ENCODE measurements around the gene HNF1A. TPM values are rescaled to one million over a fixed set of nuclear protein-coding genes. Genes with fewer than 3 reads are reported as not detected.
"Not testable (repeated sequence)": the region's sequence is repeated elsewhere in the genome, so short reads cannot be mapped to it uniquely, and the experiment has no call there.

Gene HNF1A
- total RNA-seq, 1 experiment from 2014 or later = 8.4 TPM

- TF ChIP-seq, protein P1, sequence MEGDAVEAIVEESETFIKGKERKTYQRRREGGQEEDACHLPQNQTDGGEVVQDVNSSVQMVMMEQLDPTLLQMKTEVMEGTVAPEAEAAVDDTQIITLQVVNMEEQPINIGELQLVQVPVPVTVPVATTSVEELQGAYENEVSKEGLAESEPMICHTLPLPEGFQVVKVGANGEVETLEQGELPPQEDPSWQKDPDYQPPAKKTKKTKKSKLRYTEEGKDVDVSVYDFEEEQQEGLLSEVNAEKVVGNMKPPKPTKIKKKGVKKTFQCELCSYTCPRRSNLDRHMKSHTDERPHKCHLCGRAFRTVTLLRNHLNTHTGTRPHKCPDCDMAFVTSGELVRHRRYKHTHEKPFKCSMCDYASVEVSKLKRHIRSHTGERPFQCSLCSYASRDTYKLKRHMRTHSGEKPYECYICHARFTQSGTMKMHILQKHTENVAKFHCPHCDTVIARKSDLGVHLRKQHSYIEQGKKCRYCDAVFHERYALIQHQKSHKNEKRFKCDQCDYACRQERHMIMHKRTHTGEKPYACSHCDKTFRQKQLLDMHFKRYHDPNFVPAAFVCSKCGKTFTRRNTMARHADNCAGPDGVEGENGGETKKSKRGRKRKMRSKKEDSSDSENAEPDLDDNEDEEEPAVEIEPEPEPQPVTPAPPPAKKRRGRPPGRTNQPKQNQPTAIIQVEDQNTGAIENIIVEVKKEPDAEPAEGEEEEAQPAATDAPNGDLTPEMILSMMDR (IDR thresholded peaks at IDR 0.05; ENCODE audit: unreplicated experiment) = no peak
- H3K4me3 Mint-ChIP-seq (ENCODE audit: low read depth, unreplicated experiment) = no peak overlapping the region
- peaks cover 31% of the 10 kb centered on the region for H3K27me3 Mint-ChIP-seq (ENCODE audit: unreplicated experiment)
- H3K9me3 Mint-ChIP-seq (ENCODE audit: low read depth, unreplicated experiment) = no peaks in the 10 kb centered on the region
- no TSS peak for BruUV-seq (replicated peaks)
- CTCF ChIA-PET = interaction anchor here (1.7 kb wide), 1 partner anchor 68 kb away, joined by 14 read pairs; no protein-coding TSS in a partner anchor
- H3K27ac Mint-ChIP-seq (ENCODE audit: unreplicated experiment) = no peak overlapping the region
- H3K36me3 Mint-ChIP-seq (ENCODE audit: insufficient read depth, unreplicated experiment) = peaks cover 4% of the 10 kb centered on the region
- DNase-seq = no peak
- H3K4me1 Mint-ChIP-seq (ENCODE audit: low read depth, unreplicated experiment) = peaks cover 8% of the 10 kb centered on the region
- intact Hi-C loops (cut with micrococcal nuclease; ENCODE audit: unreplicated experiment) = no loop called here
Measured at GRCh38 chr12:120941412-120941811, 36.9 kb upstream of the HNF1A start.

DNA sequence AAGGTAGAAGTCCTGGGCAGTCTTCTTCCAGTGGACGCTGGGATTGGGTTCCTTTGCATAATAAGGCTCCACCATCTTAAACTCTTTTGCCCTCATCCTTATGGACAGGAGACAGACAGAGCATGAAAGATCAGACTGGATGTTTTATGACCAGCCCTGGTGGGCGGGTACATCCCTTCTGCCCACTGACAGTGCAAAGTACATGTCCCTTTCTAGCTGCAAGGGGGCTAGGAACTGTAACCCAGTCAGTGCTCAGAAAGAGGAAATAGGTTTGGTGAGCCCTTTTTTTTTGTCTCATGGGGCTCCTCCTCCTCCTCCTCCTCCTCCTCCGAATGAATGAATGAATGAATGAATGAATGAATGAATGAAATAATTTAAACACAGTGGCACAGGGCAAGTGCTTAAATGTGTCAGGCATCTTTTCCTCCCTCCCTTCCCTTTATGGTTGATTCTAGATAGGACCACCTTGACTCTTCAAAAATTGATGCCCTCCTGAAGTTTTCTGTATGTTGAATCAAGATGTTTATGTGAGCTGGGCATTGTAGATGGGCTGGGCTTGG lies 36.4 kb upstream of the HNF1A start:
- TF ChIP-seq, protein P1 (IDR thresholded peaks at IDR 0.05; ENCODE audit: unreplicated experiment) = no peak
- CTCF ChIA-PET = no interaction called here
- Mint-ChIP-seq H3K36me3 (ENCODE audit: insufficient read depth, unreplicated experiment) (peaks cover 4% of the 10 kb centered on the region), H3K9me3 (ENCODE audit: low read depth, unreplicated experiment) (no peaks in the 10 kb centered on the region), H3K4me3 (ENCODE audit: low read depth, unreplicated experiment) (no peak overlapping the region), H3K27me3 (ENCODE audit: unreplicated experiment) (peaks cover 26% of the 10 kb centered on the region), H3K4me1 (ENCODE audit: low read depth, unreplicated experiment) (peaks cover 8% of the 10 kb centered on the region), H3K27ac (ENCODE audit: unreplicated experiment) (no peak overlapping the region)
- no peak for DNase-seq
- no TSS peak for BruUV-seq (replicated peaks)
- intact Hi-C loops (cut with micrococcal nuclease; ENCODE audit: unreplicated experiment) = no loop called here

DNA sequence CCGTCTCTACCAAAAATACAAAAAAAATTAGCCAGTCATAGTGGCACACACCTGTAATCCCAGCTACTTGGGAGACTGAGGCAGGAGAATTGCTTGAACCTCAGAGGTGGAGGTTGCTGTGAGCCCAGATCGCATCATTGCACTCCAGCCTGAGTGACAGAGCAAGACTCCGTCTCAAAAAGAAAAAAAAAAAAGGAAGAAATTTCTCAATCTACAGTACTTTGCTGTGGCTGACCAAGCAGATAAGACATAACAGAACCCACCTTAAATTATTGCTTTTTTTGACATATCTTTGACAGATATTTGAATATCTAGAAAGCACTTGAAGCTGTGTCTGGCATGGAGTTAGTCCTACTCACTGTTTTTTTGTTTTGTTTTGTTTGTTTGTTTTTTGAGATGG lies 34.9 kb upstream of the HNF1A start:
- peaks cover 8% of the 10 kb centered on the region for H3K4me1 Mint-ChIP-seq (ENCODE audit: low read depth, unreplicated experiment)

DNA sequence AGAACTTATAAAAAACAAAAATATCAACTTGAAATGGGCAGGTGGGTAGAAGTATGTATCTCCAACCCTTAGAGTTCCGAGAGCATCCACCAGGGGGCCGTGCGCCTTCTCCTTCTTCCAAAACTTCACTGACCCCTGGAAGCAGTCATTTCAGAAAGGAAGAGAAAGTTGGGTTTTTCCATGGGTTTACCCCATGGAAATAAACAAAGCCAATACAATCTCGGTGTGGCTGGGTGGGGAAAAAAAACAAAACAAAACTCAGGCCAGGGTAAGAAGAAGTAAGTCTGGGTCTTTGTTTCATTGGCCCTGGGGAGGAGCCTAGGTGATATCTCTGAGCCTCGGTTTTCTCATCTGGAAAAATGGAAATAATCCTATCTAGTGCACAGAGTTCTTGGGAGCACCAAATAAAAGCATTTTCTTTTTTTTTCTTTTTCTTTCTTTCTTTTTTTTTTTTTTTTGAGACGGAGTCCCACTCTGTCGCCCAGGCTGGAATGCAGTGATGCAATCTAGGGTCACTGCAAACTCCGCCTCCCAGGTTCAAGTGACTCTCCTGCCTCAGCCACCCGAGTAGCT lies 33.6 kb upstream of the HNF1A start:
- peak; percentile 87 for DNase-seq
- H3K9me3 Mint-ChIP-seq (ENCODE audit: low read depth, unreplicated experiment) = no peaks in the 10 kb centered on the region
- no TSS peak for BruUV-seq (replicated peaks)
- H3K27ac Mint-ChIP-seq (ENCODE audit: unreplicated experiment) = peak overlapping the region; percentile 73
- H3K36me3 Mint-ChIP-seq (ENCODE audit: insufficient read depth, unreplicated experiment) = peaks cover 4% of the 10 kb centered on the region
- peaks cover 10% of the 10 kb centered on the region for H3K27me3 Mint-ChIP-seq (ENCODE audit: unreplicated experiment)
- TF ChIP-seq, protein P1 (IDR thresholded peaks at IDR 0.05; ENCODE audit: unreplicated experiment) = peak; percentile 79
- H3K4me3 Mint-ChIP-seq (ENCODE audit: low read depth, unreplicated experiment) = no peak overlapping the region
- H3K4me1 Mint-ChIP-seq (ENCODE audit: low read depth, unreplicated experiment) = peaks cover 8% of the 10 kb centered on the region
- CTCF ChIA-PET = interaction anchor here (0.6 to 1.9 kb wide), 6 partner anchors 22 to 169 kb away, joined by 3 to 13 read pairs (median 6); no protein-coding TSS in a partner anchor
- intact Hi-C loops (cut with micrococcal nuclease; ENCODE audit: unreplicated experiment) = loop anchor here (1.0 to 2.0 kb wide), 2 partner anchors 16 to 65 kb away; no protein-coding TSS in a partner anchor

More for the DNA sequence above, 34.9 kb upstream of the HNF1A start:
- H3K9me3 Mint-ChIP-seq (ENCODE audit: low read depth, unreplicated experiment) = no peaks in the 10 kb centered on the region
- BruUV-seq (replicated peaks) = no TSS peak
- no peak for DNase-seq
- peaks cover 11% of the 10 kb centered on the region for H3K27me3 Mint-ChIP-seq (ENCODE audit: unreplicated experiment)
- no peak overlapping the region for H3K27ac Mint-ChIP-seq (ENCODE audit: unreplicated experiment)
- H3K36me3 Mint-ChIP-seq (ENCODE audit: insufficient read depth, unreplicated experiment) = peaks cover 4% of the 10 kb centered on the region
- no peak overlapping the region for H3K4me3 Mint-ChIP-seq (ENCODE audit: low read depth, unreplicated experiment)
- intact Hi-C loops (cut with micrococcal nuclease; ENCODE audit: unreplicated experiment) = no loop called here
- TF ChIP-seq, protein P1 (IDR thresholded peaks at IDR 0.05; ENCODE audit: unreplicated experiment) = no peak
- CTCF ChIA-PET = interaction anchor here (0.5 to 1.9 kb wide), 3 partner anchors 10 to 66 kb away, joined by 3 to 8 read pairs (median 7); no protein-coding TSS in a partner anchor

DNA sequence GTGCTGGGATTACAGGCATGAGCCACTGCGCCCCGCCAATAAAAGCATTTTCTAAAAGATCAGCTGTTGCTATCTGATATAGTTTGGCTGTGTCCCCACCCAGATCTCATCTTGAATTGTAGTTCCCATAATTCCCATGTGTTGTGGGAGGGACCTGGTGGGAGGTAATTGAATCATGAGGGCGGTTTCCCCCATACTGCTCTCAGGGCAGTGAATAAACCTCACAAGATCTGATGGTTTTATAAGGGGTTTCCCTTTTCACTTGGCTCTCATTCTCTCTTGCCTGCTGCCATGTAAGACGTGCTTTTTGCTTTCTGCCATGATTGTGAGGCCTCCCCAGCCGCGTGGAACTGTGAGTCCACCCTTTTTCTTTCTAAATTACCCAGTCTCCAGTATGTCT lies 32.8 kb upstream of the HNF1A start:
- DNase-seq; BruUV-seq (replicated peaks); H3K9me3 Mint-ChIP-seq (ENCODE audit: low read depth, unreplicated experiment); H3K36me3 Mint-ChIP-seq (ENCODE audit: insufficient read depth, unreplicated experiment); H3K4me3 Mint-ChIP-seq (ENCODE audit: low read depth, unreplicated experiment); H3K27ac Mint-ChIP-seq (ENCODE audit: unreplicated experiment); H3K4me1 Mint-ChIP-seq (ENCODE audit: low read depth, unreplicated experiment): not testable (repeated sequence)
- intact Hi-C loops (cut with micrococcal nuclease; ENCODE audit: unreplicated experiment) = loop anchor here (2.0 kb wide), 1 partner anchor 15 kb away; no protein-coding TSS in a partner anchor
- CTCF ChIA-PET = interaction anchor here (0.6 to 0.7 kb wide), 3 partner anchors 21 to 169 kb away, joined by 4 to 13 read pairs (median 6); no protein-coding TSS in a partner anchor
- H3K27me3 Mint-ChIP-seq (ENCODE audit: unreplicated experiment) = peaks cover 10% of the 10 kb centered on the region

DNA sequence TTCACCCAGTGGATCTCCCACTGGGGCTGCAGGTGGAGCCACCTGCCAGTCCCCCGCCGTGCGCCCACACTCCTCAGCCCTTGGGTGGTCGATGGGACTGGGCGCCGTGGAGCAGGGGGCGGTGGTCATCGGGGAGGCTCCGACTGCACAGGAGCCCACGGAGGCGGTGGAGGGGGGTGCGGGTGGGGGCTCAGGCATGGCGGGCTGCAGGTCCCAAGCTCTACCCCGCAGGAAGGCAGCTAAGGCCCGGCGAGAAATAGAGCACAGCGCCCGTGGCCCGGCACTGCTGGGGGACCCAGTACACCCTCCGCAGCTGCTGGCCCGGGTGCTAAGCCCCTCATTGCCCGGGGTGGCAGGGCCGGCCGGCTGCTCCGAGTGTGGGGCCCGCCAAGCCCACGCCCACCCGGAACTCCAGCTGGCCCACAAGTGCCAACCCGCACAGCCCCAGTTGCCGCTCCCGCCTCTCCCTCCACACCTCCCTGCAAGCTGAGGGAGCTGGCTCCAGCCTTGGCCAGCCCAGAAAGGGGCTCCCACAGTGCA lies 28.0 kb upstream of the HNF1A start:
- H3K27ac Mint-ChIP-seq (ENCODE audit: unreplicated experiment); H3K36me3 Mint-ChIP-seq (ENCODE audit: insufficient read depth, unreplicated experiment); H3K4me1 Mint-ChIP-seq (ENCODE audit: low read depth, unreplicated experiment); DNase-seq; H3K4me3 Mint-ChIP-seq (ENCODE audit: low read depth, unreplicated experiment); BruUV-seq (replicated peaks); H3K9me3 Mint-ChIP-seq (ENCODE audit: low read depth, unreplicated experiment); H3K27me3 Mint-ChIP-seq (ENCODE audit: unreplicated experiment); intact Hi-C loops (cut with micrococcal nuclease; ENCODE audit: unreplicated experiment): not testable (repeated sequence)
- CTCF ChIA-PET = interaction anchor here (0.6 to 1.1 kb wide), 3 partner anchors 9 to 315 kb away, joined by 3 to 7 read pairs (median 3); no protein-coding TSS in a partner anchor

All from Calu3 (cell line).